Esophagus muscularis mucosa (tissue), 4 donors: ENCODE data around the gene C6orf141. TPM values are rescaled to one million over a fixed set of nuclear protein-coding genes. Genes with fewer than 3 reads are reported as not detected.

Experiments used
- DNase-seq: peaks from one replicate; pipeline ENCODE4 v3.0.0-alpha.2; 2017; ENCODE audit errors: extremely low spot score
- H3K27ac ChIP-seq, 4 donors: fragments of 200-600 bp; sonication (generic); replicated peaks in 1 of 4; 1 replicate in 3 of 4; 2 replicates in 1 of 4; pipeline ENCODE4 v1.5.1; 2016 to 2019; ENCODE audit warnings: mild to moderate bottlenecking in 1 of 4
- H3K27me3 ChIP-seq, 4 donors: fragments of 200-600 bp; sonication (generic); one replicate each; pipeline versions ENCODE4 v1.5.1 to v1.6.0; 2016 to 2019
- H3K36me3 ChIP-seq, 4 donors: fragments of 200-600 bp; sonication (generic); one replicate each; pipeline ENCODE4 v1.5.1; 2016 to 2019
- H3K4me1 ChIP-seq, 4 donors: fragments of 200-600 bp; sonication (generic); one replicate each; pipeline ENCODE4 v1.5.1; 2016 to 2019
- H3K4me3 ChIP-seq, 4 donors: fragments of 200-600 bp; sonication (generic); 1 replicate in 2 of 4; 2 replicates in 2 of 4; pipeline ENCODE4 v1.5.1; 2016 to 2019; ENCODE audit warnings: mild to moderate bottlenecking in 4 of 4, moderate library complexity in 1 of 4
- H3K9me3 ChIP-seq, 4 donors: fragments of 200-600 bp; sonication (generic); 1 replicate in 3 of 4; 2 replicates in 1 of 4; pipeline ENCODE4 v1.5.1; 2016 to 2019
- EP300 ChIP-seq: sonication (generic); formaldehyde crosslinking; IDR thresholded peaks from one replicate; pipeline ENCODE4 v1.6.1; 2017; ENCODE audit warnings: antibody characterized with exemption
- POLR2A ChIP-seq: fragments of 450-650 bp; IDR thresholded peaks from one replicate; pipeline ENCODE4 v1.6.1; 2017; ENCODE audit warnings: antibody characterized with exemption, moderate library complexity, mild to moderate bottlenecking, low read depth
- POLR2AphosphoS5 ChIP-seq, 2 donors: sonication (generic); formaldehyde crosslinking; IDR thresholded peaks; one replicate each; pipeline ENCODE4 v1.6.1; 2017; ENCODE audit warnings: antibody characterized with exemption in 2 of 2
- WGBS: methylation state at CpG from one replicate; pipeline ENCODE4 v1.1.5; 2018; 5-methylcytosine and 5-hydroxymethylcytosine counted together
- intact Hi-C: fragments of 100-400 bp; cut with DNase I; formaldehyde crosslinking; loops from one replicate; pipeline ENCODE4 v1.15.1; 2023
- total RNA-seq, 4 donors: library from RNA; depleted of rRNA; stranded (reverse); fragments of >200 nt; gene quantifications; one replicate each; pipeline versions ENCODE4 v1.1.0 to v1.2.1, GENCODE V29; 2016
- TF ChIP-seq, protein P1 (sequence below), 3 experiments: fragments of 200-600 bp in 2 of 3; fragments of 450-650 bp in 1 of 3; sonication (generic) in 2 of 3; IDR thresholded peaks; one replicate each; pipeline ENCODE4 v1.5.1; 2017 to 2019; ENCODE audit warnings: antibody characterized with exemption in 3 of 3, mild to moderate bottlenecking in 2 of 3, moderate library complexity in 1 of 3

The C6orf141 gene
- total RNA-seq, 4 donors from 2014 or later = 1.2 to 2.5 (median 1.9) TPM

DNA sequence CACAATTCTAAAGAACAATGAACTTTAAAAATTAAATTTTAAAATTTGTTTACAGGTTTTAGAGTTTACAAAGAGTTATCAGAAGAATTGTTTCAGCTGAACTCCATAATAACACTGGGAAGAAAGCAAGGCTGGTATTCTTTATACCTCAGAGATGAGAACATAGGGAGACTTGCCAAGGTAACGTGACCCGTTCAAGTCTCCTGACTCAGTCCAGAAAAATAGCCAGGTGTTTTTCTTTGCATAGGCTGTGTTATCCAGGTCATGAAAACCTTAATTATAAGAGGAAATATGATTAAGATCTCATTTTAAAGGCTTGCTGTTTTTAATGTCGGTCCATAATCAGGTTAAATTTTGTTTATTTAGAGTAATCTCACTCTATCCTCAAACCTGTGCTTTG lies 8.5 kb upstream of the C6orf141 start:
- Histone ChIP-seq H3K4me1 (no peaks in the 10 kb centered on the region), H3K36me3 (no peaks in the 10 kb centered on the region), H3K27ac (no peak overlapping the region), H3K4me3 (no peak overlapping the region), H3K27me3 (no peaks in the 10 kb centered on the region), H3K9me3 (no peaks in the 10 kb centered on the region)
- 79% methylated on average over 3 of the region's 3 CpGs for WGBS
- no peak for DNase-seq
- intact Hi-C loops = no loop called here
- no peak for TF ChIP-seq EP300
- TF ChIP-seq, protein P1, sequence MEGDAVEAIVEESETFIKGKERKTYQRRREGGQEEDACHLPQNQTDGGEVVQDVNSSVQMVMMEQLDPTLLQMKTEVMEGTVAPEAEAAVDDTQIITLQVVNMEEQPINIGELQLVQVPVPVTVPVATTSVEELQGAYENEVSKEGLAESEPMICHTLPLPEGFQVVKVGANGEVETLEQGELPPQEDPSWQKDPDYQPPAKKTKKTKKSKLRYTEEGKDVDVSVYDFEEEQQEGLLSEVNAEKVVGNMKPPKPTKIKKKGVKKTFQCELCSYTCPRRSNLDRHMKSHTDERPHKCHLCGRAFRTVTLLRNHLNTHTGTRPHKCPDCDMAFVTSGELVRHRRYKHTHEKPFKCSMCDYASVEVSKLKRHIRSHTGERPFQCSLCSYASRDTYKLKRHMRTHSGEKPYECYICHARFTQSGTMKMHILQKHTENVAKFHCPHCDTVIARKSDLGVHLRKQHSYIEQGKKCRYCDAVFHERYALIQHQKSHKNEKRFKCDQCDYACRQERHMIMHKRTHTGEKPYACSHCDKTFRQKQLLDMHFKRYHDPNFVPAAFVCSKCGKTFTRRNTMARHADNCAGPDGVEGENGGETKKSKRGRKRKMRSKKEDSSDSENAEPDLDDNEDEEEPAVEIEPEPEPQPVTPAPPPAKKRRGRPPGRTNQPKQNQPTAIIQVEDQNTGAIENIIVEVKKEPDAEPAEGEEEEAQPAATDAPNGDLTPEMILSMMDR (IDR thresholded peaks at IDR 0.05) = no peak
- TF ChIP-seq POLR2AphosphoS5 (IDR thresholded peaks at IDR 0.05) = no peak
- TF ChIP-seq POLR2A = no peak

DNA sequence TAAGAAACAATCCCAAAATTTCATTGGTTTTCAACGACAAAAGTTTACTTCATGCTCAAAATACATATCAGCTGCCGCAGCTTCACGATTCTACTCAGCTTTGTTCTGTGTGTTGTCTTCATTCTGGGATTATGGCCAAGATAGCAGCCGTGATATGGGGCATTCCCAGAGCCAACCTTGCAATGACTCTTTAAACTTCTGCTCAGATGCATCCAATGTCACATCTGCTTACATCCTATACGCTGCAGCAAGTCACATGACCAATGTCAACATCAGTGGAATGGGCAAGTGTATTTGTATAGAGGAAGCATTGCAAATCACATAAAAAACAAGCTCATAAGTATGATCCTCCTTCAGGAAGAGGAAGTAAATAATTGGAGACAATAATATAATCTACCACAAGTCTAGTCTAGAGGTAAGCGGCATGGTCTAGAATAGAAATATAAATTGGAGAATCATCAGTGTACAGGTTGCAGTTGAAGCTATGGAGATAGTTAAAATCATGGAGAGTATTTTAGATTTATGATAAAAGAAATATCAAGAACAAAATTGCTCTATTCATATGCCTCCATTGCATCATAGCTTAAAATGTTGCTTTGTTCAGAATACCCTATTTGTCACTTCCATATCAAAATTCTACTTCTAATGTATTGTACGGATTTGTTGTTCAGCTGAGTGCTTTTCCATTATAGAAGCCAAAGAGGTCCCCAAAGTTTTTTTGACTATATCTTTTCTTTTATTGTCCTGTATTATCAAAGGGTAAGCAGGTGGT lies 7.2 kb upstream of the C6orf141 start:
- H3K9me3 ChIP-seq = no peaks in the 10 kb centered on the region
- intact Hi-C loops = no loop called here
- 75% methylated on average over 7 of the region's 7 CpGs for WGBS

DNA sequence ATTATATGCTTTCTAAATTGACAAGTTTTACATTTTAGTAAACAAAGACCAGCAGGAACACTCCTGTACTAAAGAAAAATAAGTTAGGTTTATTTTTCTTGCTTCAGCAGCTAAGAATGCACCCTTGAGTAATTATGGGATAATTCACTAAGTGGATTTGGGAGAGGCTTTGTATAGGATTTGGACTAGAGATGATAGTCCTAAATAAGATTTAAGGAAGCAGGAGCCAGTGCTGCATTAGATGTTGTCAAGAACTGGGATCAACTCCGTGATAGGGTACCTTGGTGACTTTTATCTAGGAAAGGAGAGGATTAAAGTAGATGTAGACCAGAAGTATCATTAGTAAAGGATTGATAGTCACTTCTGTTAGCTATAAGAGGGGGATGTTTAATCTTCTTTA lies 4.1 kb upstream of the C6orf141 start:
- peaks cover 0 to 17% (median 10%) of the 10 kb centered on the region in 4 donors for H3K27me3 ChIP-seq
- no peaks in the 10 kb centered on the region for H3K9me3 ChIP-seq
- no peak overlapping the region for H3K4me3 ChIP-seq
- H3K4me1 ChIP-seq = peaks cover 11 to 16% (median 14%) of the 10 kb centered on the region in 4 donors
- H3K36me3 ChIP-seq = no peaks in the 10 kb centered on the region
- no peak for DNase-seq
- no peak overlapping the region for H3K27ac ChIP-seq
- WGBS = 67% methylated on average over 1 of the region's 1 CpG
- TF ChIP-seq POLR2A = no peak
- no peak for TF ChIP-seq EP300
- no peak for TF ChIP-seq POLR2AphosphoS5 (IDR thresholded peaks at IDR 0.05)
- TF ChIP-seq, protein P1 (IDR thresholded peaks at IDR 0.05) = no peak
- intact Hi-C loops = no loop called here

More for the DNA sequence above, 7.2 kb upstream of the C6orf141 start:
- Histone ChIP-seq H3K4me3 (no peak overlapping the region), H3K27me3 (no peaks in the 10 kb centered on the region), H3K36me3 (no peaks in the 10 kb centered on the region), H3K4me1 (no peaks in the 10 kb centered on the region), H3K27ac (no peak overlapping the region)
- DNase-seq = no peak
- TF ChIP-seq, protein P1 (IDR thresholded peaks at IDR 0.05) = no peak
- TF ChIP-seq POLR2AphosphoS5 (IDR thresholded peaks at IDR 0.05) (no peak), POLR2A (no peak), EP300 (no peak)

DNA sequence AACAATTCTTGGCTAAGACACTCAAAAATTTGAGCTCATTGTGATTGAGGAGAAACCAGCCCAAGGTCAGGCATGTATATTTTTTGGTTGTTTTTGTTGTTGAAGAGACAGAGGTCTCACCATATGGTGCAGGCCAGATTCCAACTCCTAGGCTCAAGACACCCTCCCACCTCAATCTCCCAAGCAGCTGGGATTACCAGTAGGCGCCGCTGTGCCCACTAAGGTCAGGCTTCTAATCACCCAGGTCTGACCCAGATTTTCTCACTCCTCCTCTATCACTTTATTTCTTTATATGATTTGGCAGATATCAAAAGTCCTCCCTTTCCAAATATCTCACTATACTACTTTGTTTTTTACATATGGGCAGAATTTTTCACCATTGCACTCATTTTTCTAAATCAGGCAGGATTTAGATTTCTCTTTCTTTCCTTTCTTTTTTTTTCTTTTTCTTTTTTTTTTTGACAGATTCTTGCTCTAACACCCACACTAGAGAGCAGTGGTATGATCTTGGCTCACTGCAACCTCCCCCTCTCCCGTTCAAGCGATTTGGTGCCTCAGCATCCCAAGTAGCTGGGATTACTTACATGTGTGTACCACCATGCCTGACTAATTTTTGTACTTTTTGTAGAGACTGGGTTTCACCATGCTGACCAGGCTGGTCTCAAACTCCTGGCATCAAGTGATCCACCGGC lies 1.7 kb upstream of the C6orf141 start:
- Histone ChIP-seq H3K4me1 (peaks cover 14 to 21% (median 21%) of the 10 kb centered on the region in 4 donors), H3K27ac (no peak overlapping the region), H3K36me3 (no peaks in the 10 kb centered on the region), H3K4me3 (no peak overlapping the region), H3K9me3 (no peaks in the 10 kb centered on the region), H3K27me3 (peaks cover 0 to 30% (median 13%) of the 10 kb centered on the region in 4 donors)
- intact Hi-C loops = no loop called here
- no peak for TF ChIP-seq POLR2AphosphoS5 (IDR thresholded peaks at IDR 0.05)
- TF ChIP-seq, protein P1 (IDR thresholded peaks at IDR 0.05) = no peak
- TF ChIP-seq POLR2A = no peak
- no peak for TF ChIP-seq EP300
- 83% methylated on average over 5 of the region's 5 CpGs for WGBS
- no peak for DNase-seq
